H9 (cell line): ENCODE results near the gene SPECC1. TPM values are rescaled to one million over a fixed set of nuclear protein-coding genes. Genes with fewer than 3 reads are reported as not detected.

ENCODE experiments used
- DNase-seq: peaks from one replicate; pipeline ENCODE4 v3.0.0-alpha.2; 2017
- H2AFZ ChIP-seq: one replicate; pipeline ENCODE4 v1.6.1; 2013; ENCODE audit warnings: mild to moderate bottlenecking, low read length, control low read depth, moderate library complexity
- H2AK5ac ChIP-seq: 2 replicates; pipeline ENCODE4 v1.6.1; 2013; ENCODE audit warnings: low read length, control low read depth, mixed read lengths; ENCODE audit not compliant: insufficient read length
- H2BK120ac ChIP-seq: one replicate; pipeline ENCODE4 v1.6.1; 2013; ENCODE audit warnings: low read depth, mild to moderate bottlenecking, low read length, control low read depth, inconsistent platforms; ENCODE audit not compliant: poor library complexity, severe bottlenecking
- H2BK12ac ChIP-seq: 2 replicates; pipeline ENCODE4 v1.6.1; 2013; ENCODE audit warnings: low read length, control low read depth, mixed read lengths, low read depth; ENCODE audit not compliant: insufficient read length
- H2BK15ac ChIP-seq: 2 replicates; pipeline ENCODE4 v1.6.1; 2013; ENCODE audit warnings: low read depth, low read length, control low read depth
- H2BK20ac ChIP-seq: one replicate; pipeline ENCODE4 v1.6.1; 2013; ENCODE audit warnings: low read depth, mild to moderate bottlenecking, low read length, control low read depth, inconsistent platforms; ENCODE audit not compliant: poor library complexity, severe bottlenecking
- H2BK5ac ChIP-seq: 2 replicates; pipeline ENCODE4 v1.6.1; 2013; ENCODE audit warnings: low read length, control low read depth, mixed read lengths; ENCODE audit not compliant: insufficient read length
- H3K14ac ChIP-seq: 2 replicates; pipeline ENCODE4 v1.6.1; 2013; ENCODE audit warnings: low read length, control low read depth; ENCODE audit not compliant: insufficient read depth
- H3K18ac ChIP-seq: 2 replicates; pipeline ENCODE4 v1.6.1; 2013; ENCODE audit warnings: low read depth, mild to moderate bottlenecking, mixed read lengths, low read length, control low read depth; ENCODE audit not compliant: insufficient read length
- H3K23ac ChIP-seq: 2 replicates; pipeline ENCODE4 v1.6.1; 2013; ENCODE audit warnings: low read length, control low read depth, mixed read lengths, low read depth; ENCODE audit not compliant: insufficient read length
- H3K23me2 ChIP-seq: 2 replicates; pipeline ENCODE4 v1.6.1; 2013; ENCODE audit warnings: low read depth, mild to moderate bottlenecking, mixed read lengths, low read length, control low read depth; ENCODE audit not compliant: insufficient read length, poor library complexity, severe bottlenecking
- H3K27ac ChIP-seq: 2 replicates; pipeline ENCODE4 v1.5.1; 2013; ENCODE audit warnings: low read length, control low read depth, mixed read lengths, low read depth; ENCODE audit not compliant: insufficient read length
- H3K27me3 ChIP-seq: 2 replicates; pipeline ENCODE4 v1.6.1; 2013; ENCODE audit warnings: low read length, control low read depth, inconsistent platforms; ENCODE audit not compliant: insufficient read depth
- H3K4ac ChIP-seq: 2 replicates; pipeline ENCODE4 v1.6.1; 2013; ENCODE audit warnings: low read depth, mild to moderate bottlenecking, control low read depth, inconsistent platforms, low read length, moderate library complexity
- H3K4me1 ChIP-seq: 2 replicates; pipeline ENCODE4 v1.6.1; 2013; ENCODE audit warnings: low read length, control low read depth, inconsistent platforms; ENCODE audit not compliant: insufficient read depth
- H3K4me2 ChIP-seq: 2 replicates; pipeline ENCODE4 v1.6.1; 2013; ENCODE audit warnings: low read length, control low read depth, mixed read lengths; ENCODE audit not compliant: insufficient read length, insufficient read depth
- H3K56ac ChIP-seq: 2 replicates; pipeline ENCODE4 v1.6.1; 2013; ENCODE audit warnings: low read depth, mild to moderate bottlenecking, mixed read lengths, low read length, control low read depth; ENCODE audit not compliant: insufficient read length
- H3K79me1 ChIP-seq: 2 replicates; pipeline ENCODE4 v1.6.1; 2013; ENCODE audit warnings: low read depth, mild to moderate bottlenecking, moderate library complexity, low read length, control low read depth, inconsistent platforms; ENCODE audit not compliant: insufficient read depth, poor library complexity, severe bottlenecking
- H3K79me2 ChIP-seq: 2 replicates; pipeline ENCODE4 v1.6.1; 2013; ENCODE audit warnings: low read length, control low read depth, inconsistent platforms; ENCODE audit not compliant: insufficient read depth
- H3K9ac ChIP-seq: 2 replicates; pipeline ENCODE4 v1.6.1; 2013; ENCODE audit warnings: low read length, control low read depth, mixed read lengths; ENCODE audit not compliant: insufficient read length; ENCODE audit errors: extremely low read depth
- H3K9me3 ChIP-seq: one replicate; pipeline ENCODE4 v1.6.1; 2013; ENCODE audit warnings: low read depth, low read length, inconsistent platforms; ENCODE audit not compliant: control insufficient read depth
- H3T11ph ChIP-seq: one replicate; pipeline ENCODE4 v1.6.1; 2013; ENCODE audit warnings: mild to moderate bottlenecking, low read length, control low read depth, inconsistent platforms
- H4K20me1 ChIP-seq: one replicate; pipeline ENCODE4 v1.6.1; 2013; ENCODE audit not compliant: control insufficient read depth, insufficient read length, insufficient read depth
- H4K5ac ChIP-seq: 2 replicates; pipeline ENCODE4 v1.6.1; 2013; ENCODE audit warnings: low read depth, mild to moderate bottlenecking, mixed read lengths, low read length, control low read depth; ENCODE audit not compliant: insufficient read length
- H4K8ac ChIP-seq: replicated peaks from 2 replicates; pipeline ENCODE4 v1.6.1; 2013; ENCODE audit warnings: low read length, control low read depth, mixed read lengths, low read depth; ENCODE audit not compliant: insufficient read length
- H4K91ac ChIP-seq: 2 replicates; pipeline ENCODE4 v1.6.1; 2013; ENCODE audit warnings: low read depth, mild to moderate bottlenecking, moderate library complexity, mixed read lengths, low read length, control low read depth; ENCODE audit not compliant: insufficient read length
- H3K27ac Mint-ChIP-seq, 3 experiments: 2 replicates in 2 of 3; 3 replicates in 1 of 3; pipeline ENCODE4 v1.8.0; 2020 to 2021; ENCODE audit warnings: mixed read lengths in 3 of 3, mild to moderate bottlenecking in 1 of 3, moderate library complexity in 1 of 3
- H3K27me3 Mint-ChIP-seq: 2 replicates; pipeline ENCODE4 v1.8.0; 2021; ENCODE audit warnings: low read depth, mild to moderate bottlenecking, moderate library complexity, mixed read lengths
- H3K36me3 Mint-ChIP-seq, 3 experiments: 2 replicates in 2 of 3; 3 replicates in 1 of 3; pipeline ENCODE4 v1.8.0; 2020 to 2021; ENCODE audit warnings: low read depth in 3 of 3, mixed read lengths in 3 of 3; ENCODE audit not compliant: insufficient read depth in 1 of 3
- H3K4me1 Mint-ChIP-seq, 2 experiments: 2 replicates each; pipeline ENCODE4 v1.8.0; 2020; ENCODE audit warnings: mixed read lengths in 2 of 2
- H3K4me3 Mint-ChIP-seq, 2 experiments: 2 replicates in 1 of 2; 3 replicates in 1 of 2; pipeline ENCODE4 v1.8.0; 2020 to 2021; ENCODE audit warnings: mild to moderate bottlenecking in 2 of 2, mixed read lengths in 2 of 2, moderate library complexity in 1 of 2
- H3K9me3 Mint-ChIP-seq, 2 experiments: 2 replicates in 1 of 2; 3 replicates in 1 of 2; pipeline ENCODE4 v1.8.0; 2020; ENCODE audit warnings: mild to moderate bottlenecking in 2 of 2, mixed read lengths in 2 of 2, moderate library complexity in 1 of 2
- WGBS: extraction: QIAGEN DNeasy Blood & Tissue Kit; methylation state at CpG from one replicate; pipeline ENCODE4 v1.1.7; 2013; ENCODE audit warnings: missing lambda C conversion rate, low lambda C conversion rate, mixed read lengths; ENCODE audit not compliant: insufficient read length; ENCODE audit errors: extremely low coverage; 5-methylcytosine and 5-hydroxymethylcytosine counted together
- total RNA-seq: library from RNA; stranded (reverse); gene quantifications from 2 replicates; pipeline ENCODE4 v1.2.1, GENCODE V29; 2021
- TF ChIP-seq, protein P1 (sequence below): fragments of 200-600 bp; sonication (generic); conservative IDR thresholded peaks from 3 replicates; pipeline ENCODE4 v1.8.0; 2021; ENCODE audit warnings: antibody characterized with exemption, mild to moderate bottlenecking

The SPECC1 gene
- total RNA-seq, 1 experiment from 2014 or later, result 65.7 TPM

DNA sequence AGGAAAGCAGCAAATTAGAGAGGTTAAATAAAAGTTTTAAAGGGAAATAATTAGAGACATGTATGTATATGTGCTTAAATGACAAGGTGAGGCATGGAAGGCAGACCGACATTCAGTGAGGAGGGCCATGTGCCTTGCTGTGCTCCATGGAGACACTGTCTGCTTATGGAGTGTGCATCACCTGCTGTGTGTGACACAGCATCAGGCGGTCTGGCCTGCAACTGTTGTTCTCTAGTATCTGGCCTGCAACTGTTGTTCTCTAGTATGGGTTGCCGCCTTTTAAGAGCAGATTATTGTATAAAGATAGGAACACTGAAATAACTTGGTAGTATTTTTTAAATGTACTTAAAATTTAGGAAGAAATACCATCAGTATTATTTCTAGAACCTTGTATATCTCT, 233.1 kb downstream of the SPECC1 start:
- H3K4me3 Mint-ChIP-seq, result no peak overlapping the region
- H4K20me1 ChIP-seq, result no peaks in the 10 kb centered on the region
- no CpG with 5 or more reads among the region's 3 CpGs for WGBS

More for the DNA sequence above, 233.1 kb downstream of the SPECC1 start:
- Histone ChIP-seq H2BK15ac (no peak overlapping the region), H3K4me2 (no peak overlapping the region), H4K5ac (no peak overlapping the region), H4K91ac (no peak overlapping the region), H2AFZ (no peak overlapping the region), H3K23me2 (no peaks in the 10 kb centered on the region), H3K27ac (no peak overlapping the region), H4K8ac (no peak overlapping the region), H2BK12ac (no peak overlapping the region), H3K18ac (no peak overlapping the region), H3K56ac (no peak overlapping the region), H3K27me3 (no peaks in the 10 kb centered on the region), H2AK5ac (no peak overlapping the region), H3K4me1 (no peaks in the 10 kb centered on the region), H2BK5ac (no peak overlapping the region), H3K9ac (no peak overlapping the region), H2BK20ac (no peak overlapping the region), H3K9me3 (no peaks in the 10 kb centered on the region), H3T11ph (no peak overlapping the region), H2BK120ac (no peak overlapping the region), H3K23ac (no peak overlapping the region), H3K79me1 (no peaks in the 10 kb centered on the region), H3K4ac (no peak overlapping the region), H3K79me2 (no peaks in the 10 kb centered on the region), H3K14ac (no peak overlapping the region)
- no peaks in the 10 kb centered on the region for H3K27me3 Mint-ChIP-seq
- peaks cover 16 to 25% (median 24%) of the 10 kb centered on the region in 3 experiments for H3K36me3 Mint-ChIP-seq
- TF ChIP-seq, protein P1, sequence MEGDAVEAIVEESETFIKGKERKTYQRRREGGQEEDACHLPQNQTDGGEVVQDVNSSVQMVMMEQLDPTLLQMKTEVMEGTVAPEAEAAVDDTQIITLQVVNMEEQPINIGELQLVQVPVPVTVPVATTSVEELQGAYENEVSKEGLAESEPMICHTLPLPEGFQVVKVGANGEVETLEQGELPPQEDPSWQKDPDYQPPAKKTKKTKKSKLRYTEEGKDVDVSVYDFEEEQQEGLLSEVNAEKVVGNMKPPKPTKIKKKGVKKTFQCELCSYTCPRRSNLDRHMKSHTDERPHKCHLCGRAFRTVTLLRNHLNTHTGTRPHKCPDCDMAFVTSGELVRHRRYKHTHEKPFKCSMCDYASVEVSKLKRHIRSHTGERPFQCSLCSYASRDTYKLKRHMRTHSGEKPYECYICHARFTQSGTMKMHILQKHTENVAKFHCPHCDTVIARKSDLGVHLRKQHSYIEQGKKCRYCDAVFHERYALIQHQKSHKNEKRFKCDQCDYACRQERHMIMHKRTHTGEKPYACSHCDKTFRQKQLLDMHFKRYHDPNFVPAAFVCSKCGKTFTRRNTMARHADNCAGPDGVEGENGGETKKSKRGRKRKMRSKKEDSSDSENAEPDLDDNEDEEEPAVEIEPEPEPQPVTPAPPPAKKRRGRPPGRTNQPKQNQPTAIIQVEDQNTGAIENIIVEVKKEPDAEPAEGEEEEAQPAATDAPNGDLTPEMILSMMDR, result no peak
- no peak for DNase-seq
- H3K27ac Mint-ChIP-seq, result no peak overlapping the region
- no peaks in the 10 kb centered on the region for H3K9me3 Mint-ChIP-seq
- no peaks in the 10 kb centered on the region for H3K4me1 Mint-ChIP-seq
